ENCODE results near the gene DCANP1.

The DCANP1 gene

DNA sequence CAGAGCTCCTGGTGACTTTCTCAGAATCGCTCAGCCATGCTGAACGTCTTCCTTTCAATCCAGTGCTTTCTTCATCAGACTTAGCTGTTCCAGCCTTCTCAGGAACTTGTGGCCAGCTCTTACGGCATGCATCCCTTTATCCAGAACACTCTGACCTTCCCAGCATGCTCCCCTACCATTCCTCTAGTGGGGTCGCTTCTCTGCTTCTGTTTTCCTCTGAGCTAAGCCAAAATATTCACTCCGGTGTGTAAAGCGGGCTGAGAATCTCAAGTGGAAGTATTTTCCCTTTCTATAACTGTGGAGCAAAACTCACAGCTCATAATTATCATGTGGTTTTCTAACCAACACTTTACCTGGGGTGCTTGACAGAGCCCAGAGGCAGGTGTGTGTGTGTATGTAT is 6.2 kb downstream of the DCANP1 start:
- DNase-seq: no peak

GRCh38 chr5:135439231-135440205 is 7.6 kb downstream of the DCANP1 start:
- no peak for DNase-seq

DNA sequence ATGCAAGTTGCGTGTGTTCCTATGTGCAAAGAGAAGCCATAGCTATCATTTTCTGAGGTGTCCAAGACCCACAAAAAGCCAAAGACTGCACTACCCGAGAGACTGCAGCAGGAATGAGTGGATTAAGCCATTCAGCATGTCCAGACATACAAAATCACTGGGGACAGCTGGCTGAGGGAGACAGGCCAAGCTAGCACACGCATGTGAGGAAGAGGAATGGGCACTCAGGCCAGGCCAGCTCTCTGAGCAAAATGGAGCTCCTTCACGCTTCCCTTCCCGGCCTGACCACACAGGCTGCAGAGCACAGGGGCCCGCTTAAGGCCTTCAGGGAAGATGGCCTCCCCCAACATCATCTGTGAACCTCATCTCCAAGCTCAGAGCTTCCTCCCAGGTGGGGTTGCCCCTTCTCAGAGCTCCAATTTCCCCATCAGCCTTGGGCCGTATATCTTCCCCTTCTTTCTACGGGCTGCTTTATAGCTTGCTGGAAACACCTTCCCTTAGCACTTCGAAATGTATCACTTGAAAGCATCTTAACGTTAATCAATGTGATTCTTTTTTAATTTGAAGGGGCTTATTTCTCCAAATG is 8.4 kb downstream of the DCANP1 start:
- DNase-seq: no peak

GRCh38 chr5:135437796-135438560 is 9.2 kb downstream of the DCANP1 start:
- no peak for DNase-seq

DNA sequence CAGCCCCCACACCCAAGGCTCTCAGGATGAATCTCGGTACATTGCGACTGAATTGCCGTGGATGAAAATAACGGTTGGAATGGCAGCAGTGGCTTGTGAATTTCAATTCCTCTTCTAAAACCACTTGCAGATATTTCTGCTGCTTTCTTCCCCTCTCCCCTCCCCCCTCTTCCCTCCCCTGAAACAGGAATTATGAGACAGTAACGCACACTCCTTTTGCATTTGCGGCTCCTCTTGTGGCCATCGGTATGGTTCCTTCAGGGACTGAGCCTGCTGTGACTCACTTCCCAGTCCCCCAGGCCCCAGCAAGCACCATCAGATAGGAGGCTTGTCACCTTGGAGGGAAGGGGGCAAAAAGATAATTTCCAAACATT is 9.7 kb downstream of the DCANP1 start:
- DNase-seq: no peak

GRCh38 chr5:135436951-135437418 is 10.2 kb downstream of the DCANP1 start:
- no peak for DNase-seq

- no peak for DNase-seq
These were observed 11.4 kb downstream of the DCANP1 start for GRCh38 chr5:135435467-135436330.

- no peak for DNase-seq
These were observed 12.3 kb downstream of the DCANP1 start for GRCh38 chr5:135434591-135435466.

DNA sequence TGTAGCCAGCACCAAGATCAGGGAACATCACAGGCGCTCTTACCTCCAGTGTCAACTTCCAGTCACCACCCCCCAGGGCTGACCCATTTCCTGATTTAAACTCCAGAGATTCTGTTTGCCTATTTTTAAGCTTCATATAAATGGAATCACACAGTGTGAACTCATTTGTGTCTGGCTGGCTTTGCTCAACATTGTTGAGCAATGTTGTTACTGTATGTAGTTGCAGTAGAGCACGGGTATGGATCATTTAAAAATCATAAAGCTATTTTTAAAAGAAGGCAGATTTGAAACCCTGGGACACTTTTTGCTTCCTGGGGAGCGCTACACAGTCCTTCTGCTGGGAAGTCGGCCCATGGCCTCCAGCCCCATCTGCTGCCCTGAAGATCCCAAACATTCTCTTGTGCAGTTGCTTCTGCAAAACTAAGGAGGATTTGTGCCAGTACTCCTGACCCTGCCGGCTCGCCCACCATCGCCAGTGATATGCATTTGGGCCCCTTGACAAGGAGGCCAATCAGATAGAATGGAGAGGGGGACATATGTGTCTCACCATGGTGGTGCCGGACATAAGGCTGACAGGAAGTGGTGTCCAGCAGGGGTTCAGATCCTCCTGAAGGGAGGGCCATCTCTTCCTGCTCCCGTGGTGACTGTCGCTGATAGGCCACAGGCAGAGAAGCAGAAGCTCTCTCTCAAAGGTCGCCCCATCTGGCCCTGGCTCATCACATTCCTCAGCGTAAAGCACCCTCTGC is 13.3 kb downstream of the DCANP1 start:
- no peak for DNase-seq

GRCh38 chr5:135432113-135432512 is 15.0 kb downstream of the DCANP1 start:
- DNase-seq: no peak

GRCh38 chr5:135430135-135430437 is 17.1 kb downstream of the DCANP1 start:
- DNase-seq: no peak

DNA sequence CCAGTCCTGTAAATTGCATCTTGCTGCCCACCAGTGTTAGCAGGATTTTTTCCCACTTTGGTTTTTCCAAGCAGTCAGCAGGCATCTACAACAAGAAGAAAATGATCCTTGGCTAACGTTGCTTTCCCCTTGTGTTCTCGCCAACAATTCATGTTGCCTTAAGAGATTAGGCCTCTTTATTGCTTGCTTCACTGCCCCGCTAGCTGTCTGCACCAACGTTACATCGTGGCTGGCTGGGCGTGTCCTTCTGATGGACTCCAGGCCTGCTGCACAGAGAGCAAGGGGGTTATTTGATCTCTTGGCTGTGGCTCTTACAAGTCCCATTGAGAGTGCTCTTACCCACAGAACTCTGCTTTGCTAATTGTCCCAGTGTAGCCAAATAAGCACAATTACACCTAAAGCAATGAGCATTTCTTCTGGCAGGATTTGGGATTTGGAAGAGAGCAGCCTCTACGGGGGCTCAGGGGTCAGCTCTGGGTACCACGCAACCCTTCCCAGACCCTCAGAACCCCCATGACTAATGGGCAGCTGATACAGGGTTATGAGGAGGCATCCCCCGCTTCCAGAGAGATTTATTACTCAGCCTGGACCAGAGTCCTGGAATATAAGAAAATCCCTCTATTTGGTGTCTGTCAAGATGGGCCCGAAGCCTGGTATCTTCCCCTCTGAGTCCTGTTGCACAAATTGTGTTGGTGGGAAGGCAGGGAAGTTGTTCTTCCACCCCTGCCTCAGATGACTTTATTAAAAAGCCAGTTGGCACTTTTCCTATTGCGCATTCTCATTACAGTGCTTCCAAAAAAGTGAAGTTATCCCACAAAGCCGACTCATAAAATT is 17.6 kb downstream of the DCANP1 start:
- no peak for DNase-seq

DNA sequence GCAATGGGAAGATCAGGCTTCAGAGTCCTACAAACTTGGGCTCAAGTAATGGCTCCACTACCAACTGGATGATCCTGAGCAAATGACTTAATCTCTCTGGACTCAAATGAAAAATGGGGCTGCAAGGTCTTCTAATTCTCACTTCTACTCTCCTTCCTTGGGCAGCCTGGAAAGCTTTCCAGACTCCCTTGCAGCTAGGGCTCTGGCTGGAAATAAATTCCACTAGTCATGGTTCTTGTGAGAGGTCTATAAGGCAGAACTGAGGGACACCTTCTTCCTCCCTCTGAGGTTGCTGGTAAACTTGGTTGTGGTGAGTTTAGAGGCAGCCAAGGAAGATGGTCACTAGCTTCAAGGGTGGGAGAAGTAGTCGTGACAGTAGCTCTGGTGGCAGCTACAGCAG is 18.6 kb downstream of the DCANP1 start:
- no peak for DNase-seq

DNA sequence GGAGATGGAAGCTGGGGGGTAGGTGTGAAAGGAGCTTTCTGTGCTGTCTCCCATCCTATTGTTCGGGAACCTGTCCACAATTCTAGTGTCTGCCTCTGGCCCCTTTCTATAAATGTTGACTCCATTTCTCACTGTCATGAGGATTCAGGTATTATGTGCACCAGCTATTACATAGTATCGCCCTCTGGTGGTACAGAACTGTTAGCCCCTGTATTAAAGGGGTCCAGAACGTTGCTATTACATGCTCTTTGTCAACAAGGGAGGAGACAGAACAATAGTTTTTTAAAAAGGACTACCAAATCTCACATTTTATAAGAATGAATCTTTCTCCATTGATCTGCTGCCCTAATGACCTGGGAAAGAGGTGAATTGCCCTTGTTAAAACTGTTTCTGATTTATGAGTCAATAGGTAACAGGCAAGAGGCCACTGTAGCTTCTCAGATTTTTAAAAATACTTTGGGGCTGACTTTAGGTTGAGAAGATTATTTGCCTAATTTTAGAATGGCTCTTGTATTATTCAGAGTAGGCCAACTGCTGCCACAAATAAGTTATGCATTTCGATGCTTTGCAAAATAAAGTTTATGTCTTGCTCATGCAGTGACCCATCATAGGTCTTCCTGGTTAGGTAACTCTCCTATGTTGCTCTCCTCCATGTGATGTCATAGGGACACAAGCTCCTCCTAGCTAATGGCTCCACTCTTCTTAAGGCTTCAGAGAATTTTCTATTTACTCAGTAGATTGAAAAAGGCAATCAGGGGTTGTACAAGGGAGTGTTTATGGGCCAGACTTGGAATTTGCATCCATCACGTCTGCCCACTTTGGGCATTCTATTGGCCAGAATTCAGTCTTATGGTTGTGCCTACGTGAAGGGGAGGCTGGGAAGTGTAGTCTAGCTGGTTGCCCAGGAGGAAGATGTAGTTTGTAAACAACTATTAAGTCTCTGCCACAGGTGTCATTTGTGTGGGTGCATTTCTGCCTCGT is 20.8 kb downstream of the DCANP1 start:
- no peak for DNase-seq

GRCh38 chr5:135425641-135426040 is 21.5 kb downstream of the DCANP1 start:
- DNase-seq: no peak

DNA sequence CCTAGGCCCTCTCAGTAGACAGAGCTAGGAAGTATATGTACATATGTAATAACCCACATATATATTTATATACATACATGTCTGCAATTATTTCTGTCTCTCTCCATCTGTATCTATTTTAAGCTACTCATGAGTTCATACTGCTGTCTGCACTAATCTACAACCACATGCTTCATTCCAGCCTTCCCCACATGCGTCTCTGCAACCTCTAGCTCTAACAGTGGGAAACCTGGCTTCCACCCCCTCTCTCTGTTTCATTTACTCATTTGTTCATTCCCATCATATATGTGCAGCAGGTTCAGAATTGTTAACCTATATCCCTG is 23.3 kb downstream of the DCANP1 start:
- DNase-seq: no peak

- no peak for DNase-seq
These were observed 23.9 kb downstream of the DCANP1 start for GRCh38 chr5:135423146-135423845.

DNA sequence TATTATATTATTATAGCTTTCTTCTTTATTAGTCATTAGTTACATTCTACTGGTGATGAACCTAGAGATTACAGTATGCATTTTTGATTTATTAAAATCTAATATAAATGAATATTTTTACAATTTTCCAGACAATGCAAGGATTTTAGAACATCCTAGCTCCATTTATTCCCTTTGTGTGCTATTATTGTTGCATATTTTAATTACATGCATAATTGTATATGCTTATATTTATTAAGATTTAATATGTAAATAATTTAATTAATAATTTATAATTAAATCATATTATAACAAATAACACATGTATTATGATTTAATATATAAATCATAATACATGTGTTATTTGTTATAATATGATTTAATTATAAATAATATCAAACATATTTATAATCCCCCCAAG is 24.7 kb downstream of the DCANP1 start:
- no peak for DNase-seq
